GM18502 (cell line): ENCODE measurements around the gene UQCRQ.
A peak's percentile ranks its signal among the peaks of the same experiment; 100 is the strongest.

ENCODE experiments used
- ATAC-seq: cut with Tn5 transposase; IDR thresholded peaks from one replicate; pipeline ENCODE4 v1.9.1; 2021; ENCODE audit warnings: mild to moderate bottlenecking; ENCODE audit not compliant: unreplicated experiment, poor library complexity

The UQCRQ gene

GRCh38 chr5:132866342-132867045 lies at the start of gene UQCRQ, which contains the start of gene GDF9:
Gene UQCRQ (plus strand): TSS chr5:132866642. CDS start chr5:132866882, 240 bp downstream.
Gene GDF9 (minus strand): TSS chr5:132866469. CDS start chr5:132864533, 1,936 bp downstream.
- peak; percentile 97 for ATAC-seq

GRCh38 chr5:132817011-132817410 lies 49.4 kb upstream of the UQCRQ start:
- no peak for ATAC-seq

- no peak for ATAC-seq
Observed at GRCh38 chr5:132819468-132819867, 47.0 kb upstream of the UQCRQ start.

GRCh38 chr5:132820162-132820754 lies 46.2 kb upstream of the UQCRQ start:
- peak; percentile 77 for ATAC-seq

GRCh38 chr5:132821350-132821749 lies 45.1 kb upstream of the UQCRQ start:
- ATAC-seq = no peak

- no peak for ATAC-seq
Observed at GRCh38 chr5:132821791-132822190, 44.7 kb upstream of the UQCRQ start.

GRCh38 chr5:132822650-132823480 lies 43.6 kb upstream of the UQCRQ start:
- no peak for ATAC-seq

- no peak for ATAC-seq
Observed at GRCh38 chr5:132823481-132824050, 42.9 kb upstream of the UQCRQ start.

- ATAC-seq = no peak
Observed at GRCh38 chr5:132824426-132824825, 42.0 kb upstream of the UQCRQ start.

- peak; percentile 9 for ATAC-seq
Observed at GRCh38 chr5:132825033-132825833, 41.2 kb upstream of the UQCRQ start.

- peak; percentile 26 for ATAC-seq
Observed at GRCh38 chr5:132825834-132826391, 40.5 kb upstream of the UQCRQ start.

GRCh38 chr5:132826424-132827082 lies 39.9 kb upstream of the UQCRQ start:
- no peak for ATAC-seq

GRCh38 chr5:132827943-132828673 lies 38.3 kb upstream of the UQCRQ start:
- ATAC-seq = no peak

GRCh38 chr5:132828846-132829494 lies 37.5 kb upstream of the UQCRQ start:
- no peak for ATAC-seq

- peak; percentile 70 for ATAC-seq
Observed at GRCh38 chr5:132829742-132830435, 36.6 kb upstream of the UQCRQ start.

GRCh38 chr5:132830436-132831094 lies 35.9 kb upstream of the UQCRQ start, which contains the start of gene SHROOM1:
Gene SHROOM1 (minus strand): TSS chr5:132830647. CDS start chr5:132826140, 4,507 bp downstream.
- peak; percentile 68 for ATAC-seq
